ENCODE measurements around the gene CASQ2. TPM values are rescaled to one million over a fixed set of nuclear protein-coding genes. Genes with fewer than 3 reads are reported as not detected.

The CASQ2 gene
- polyA plus RNA-seq, 1 donor from 2014 or later = not detected

DNA sequence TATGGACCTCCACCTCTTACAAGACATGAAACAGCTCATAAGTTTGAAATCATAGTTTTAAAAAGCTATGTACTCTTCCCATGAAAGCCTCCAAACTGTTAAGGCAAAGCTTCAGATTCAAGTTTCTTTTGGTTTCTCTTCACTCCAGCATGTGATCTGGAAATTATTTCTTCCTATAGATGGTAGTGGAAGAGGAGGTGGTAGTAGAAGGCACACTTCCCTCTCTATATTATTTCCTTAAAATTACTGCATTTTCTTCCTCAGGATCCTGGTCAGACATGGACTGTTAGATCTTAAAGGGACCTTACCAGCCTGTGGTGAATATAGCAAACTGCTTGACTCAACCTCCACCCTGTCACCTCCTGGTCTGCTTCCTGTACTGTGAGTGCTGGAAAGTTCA lies 40.6 kb upstream of the CASQ2 start:
- H3K79me2 ChIP-seq (replicated peaks; ENCODE audit: insufficient read depth, low read length) = no peaks in the 10 kb centered on the region
- TF ChIP-seq EZH2 (IDR thresholded peaks at IDR 0.05; ENCODE audit: borderline replicate concordance, insufficient read depth, low read length, poor library complexity, severe bottlenecking) (no peak), TAF1 (IDR thresholded peaks at IDR 0.05; ENCODE audit: low read depth) (no peak), MXI1 (conservative IDR thresholded peaks at IDR 0.05; ENCODE audit: poor library complexity, severe bottlenecking) (no peak), EP300 (conservative IDR thresholded peaks at IDR 0.05; ENCODE audit: poor library complexity, severe bottlenecking) (no peak), SMC3 (conservative IDR thresholded peaks at IDR 0.05; ENCODE audit: poor library complexity) (no peak), POLR2AphosphoS5 (IDR thresholded peaks at IDR 0.05) (no peak), RAD21 (conservative IDR thresholded peaks at IDR 0.05) (no peak)
- TF ChIP-seq, protein P1, sequence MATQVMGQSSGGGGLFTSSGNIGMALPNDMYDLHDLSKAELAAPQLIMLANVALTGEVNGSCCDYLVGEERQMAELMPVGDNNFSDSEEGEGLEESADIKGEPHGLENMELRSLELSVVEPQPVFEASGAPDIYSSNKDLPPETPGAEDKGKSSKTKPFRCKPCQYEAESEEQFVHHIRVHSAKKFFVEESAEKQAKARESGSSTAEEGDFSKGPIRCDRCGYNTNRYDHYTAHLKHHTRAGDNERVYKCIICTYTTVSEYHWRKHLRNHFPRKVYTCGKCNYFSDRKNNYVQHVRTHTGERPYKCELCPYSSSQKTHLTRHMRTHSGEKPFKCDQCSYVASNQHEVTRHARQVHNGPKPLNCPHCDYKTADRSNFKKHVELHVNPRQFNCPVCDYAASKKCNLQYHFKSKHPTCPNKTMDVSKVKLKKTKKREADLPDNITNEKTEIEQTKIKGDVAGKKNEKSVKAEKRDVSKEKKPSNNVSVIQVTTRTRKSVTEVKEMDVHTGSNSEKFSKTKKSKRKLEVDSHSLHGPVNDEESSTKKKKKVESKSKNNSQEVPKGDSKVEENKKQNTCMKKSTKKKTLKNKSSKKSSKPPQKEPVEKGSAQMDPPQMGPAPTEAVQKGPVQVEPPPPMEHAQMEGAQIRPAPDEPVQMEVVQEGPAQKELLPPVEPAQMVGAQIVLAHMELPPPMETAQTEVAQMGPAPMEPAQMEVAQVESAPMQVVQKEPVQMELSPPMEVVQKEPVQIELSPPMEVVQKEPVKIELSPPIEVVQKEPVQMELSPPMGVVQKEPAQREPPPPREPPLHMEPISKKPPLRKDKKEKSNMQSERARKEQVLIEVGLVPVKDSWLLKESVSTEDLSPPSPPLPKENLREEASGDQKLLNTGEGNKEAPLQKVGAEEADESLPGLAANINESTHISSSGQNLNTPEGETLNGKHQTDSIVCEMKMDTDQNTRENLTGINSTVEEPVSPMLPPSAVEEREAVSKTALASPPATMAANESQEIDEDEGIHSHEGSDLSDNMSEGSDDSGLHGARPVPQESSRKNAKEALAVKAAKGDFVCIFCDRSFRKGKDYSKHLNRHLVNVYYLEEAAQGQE (IDR thresholded peaks at IDR 0.05; ENCODE audit: borderline replicate concordance) = no peak
- TF ChIP-seq, protein P2, sequence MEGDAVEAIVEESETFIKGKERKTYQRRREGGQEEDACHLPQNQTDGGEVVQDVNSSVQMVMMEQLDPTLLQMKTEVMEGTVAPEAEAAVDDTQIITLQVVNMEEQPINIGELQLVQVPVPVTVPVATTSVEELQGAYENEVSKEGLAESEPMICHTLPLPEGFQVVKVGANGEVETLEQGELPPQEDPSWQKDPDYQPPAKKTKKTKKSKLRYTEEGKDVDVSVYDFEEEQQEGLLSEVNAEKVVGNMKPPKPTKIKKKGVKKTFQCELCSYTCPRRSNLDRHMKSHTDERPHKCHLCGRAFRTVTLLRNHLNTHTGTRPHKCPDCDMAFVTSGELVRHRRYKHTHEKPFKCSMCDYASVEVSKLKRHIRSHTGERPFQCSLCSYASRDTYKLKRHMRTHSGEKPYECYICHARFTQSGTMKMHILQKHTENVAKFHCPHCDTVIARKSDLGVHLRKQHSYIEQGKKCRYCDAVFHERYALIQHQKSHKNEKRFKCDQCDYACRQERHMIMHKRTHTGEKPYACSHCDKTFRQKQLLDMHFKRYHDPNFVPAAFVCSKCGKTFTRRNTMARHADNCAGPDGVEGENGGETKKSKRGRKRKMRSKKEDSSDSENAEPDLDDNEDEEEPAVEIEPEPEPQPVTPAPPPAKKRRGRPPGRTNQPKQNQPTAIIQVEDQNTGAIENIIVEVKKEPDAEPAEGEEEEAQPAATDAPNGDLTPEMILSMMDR (IDR thresholded peaks at IDR 0.05; ENCODE audit: poor library complexity, severe bottlenecking) = no peak
- H3K4me2 ChIP-seq (ENCODE audit: low read length) = no peak overlapping the region
- no peaks in the 10 kb centered on the region for H3K36me3 ChIP-seq (ENCODE audit: insufficient read depth, low read length)
- H2AFZ ChIP-seq (ENCODE audit: low read depth, low read length) = no peak overlapping the region
- H3K4me3 ChIP-seq (ENCODE audit: low read length) = no peak overlapping the region
- no peaks in the 10 kb centered on the region for H4K20me1 ChIP-seq (ENCODE audit: insufficient read depth)
- H3K27me3 ChIP-seq (ENCODE audit: insufficient read depth, low read depth, low read length) = no peaks in the 10 kb centered on the region
- H3K9me3 ChIP-seq (ENCODE audit: low read length) = no peaks in the 10 kb centered on the region
- no peaks in the 10 kb centered on the region for H3K9me2 ChIP-seq (ENCODE audit: insufficient read depth, low read length)
- H3K27ac ChIP-seq (ENCODE audit: low read length) = no peak overlapping the region
- no peaks in the 10 kb centered on the region for H3F3A ChIP-seq (ENCODE audit: insufficient read depth, low read length, poor library complexity, severe bottlenecking)
- no peak overlapping the region for H3K9ac ChIP-seq (ENCODE audit: low read length)

GRCh38 chr1:115807723-115808122 lies 39.2 kb upstream of the CASQ2 start:
- H3K36me3 ChIP-seq (ENCODE audit: insufficient read depth, low read length) = no peaks in the 10 kb centered on the region
- no peak overlapping the region for H3K4me2 ChIP-seq (ENCODE audit: low read length)
- H3F3A ChIP-seq (ENCODE audit: insufficient read depth, low read length, poor library complexity, severe bottlenecking) = no peaks in the 10 kb centered on the region
- H3K27ac ChIP-seq (ENCODE audit: low read length) = no peak overlapping the region
- no peaks in the 10 kb centered on the region for H3K9me2 ChIP-seq (ENCODE audit: insufficient read depth, low read length)
- H2AFZ ChIP-seq (ENCODE audit: low read depth, low read length) = no peak overlapping the region
- H3K27me3 ChIP-seq (ENCODE audit: insufficient read depth, low read depth, low read length) = no peaks in the 10 kb centered on the region
- H3K9me3 ChIP-seq (ENCODE audit: low read length) = no peaks in the 10 kb centered on the region
- H3K4me3 ChIP-seq (ENCODE audit: low read length) = no peak overlapping the region
- H3K79me2 ChIP-seq (replicated peaks; ENCODE audit: insufficient read depth, low read length) = no peaks in the 10 kb centered on the region
- H4K20me1 ChIP-seq (ENCODE audit: insufficient read depth) = no peaks in the 10 kb centered on the region
- TF ChIP-seq TAF1 (IDR thresholded peaks at IDR 0.05; ENCODE audit: low read depth) = no peak
- peak; percentile 68 for TF ChIP-seq SMC3 (conservative IDR thresholded peaks at IDR 0.05; ENCODE audit: poor library complexity)
- TF ChIP-seq, protein P1 (IDR thresholded peaks at IDR 0.05; ENCODE audit: borderline replicate concordance) = no peak
- TF ChIP-seq EZH2 (IDR thresholded peaks at IDR 0.05; ENCODE audit: borderline replicate concordance, insufficient read depth, low read length, poor library complexity, severe bottlenecking) = no peak
- TF ChIP-seq EP300 (conservative IDR thresholded peaks at IDR 0.05; ENCODE audit: poor library complexity, severe bottlenecking) = no peak
- TF ChIP-seq POLR2AphosphoS5 (IDR thresholded peaks at IDR 0.05) = no peak
- no peak for TF ChIP-seq MXI1 (conservative IDR thresholded peaks at IDR 0.05; ENCODE audit: poor library complexity, severe bottlenecking)
- TF ChIP-seq, protein P2 (IDR thresholded peaks at IDR 0.05; ENCODE audit: poor library complexity, severe bottlenecking) = peak; percentile 71
- TF ChIP-seq RAD21 (conservative IDR thresholded peaks at IDR 0.05) = peak; percentile 67
- H3K9ac ChIP-seq (ENCODE audit: low read length) = no peak overlapping the region

Data from neural cell (in vitro differentiated cells).